Measurements from ENCODE around the gene SEC22B.
"Not testable (repeated sequence)": the region's sequence is repeated elsewhere in the genome, so short reads cannot be mapped to it uniquely, and the experiment has no call there.

DNA sequence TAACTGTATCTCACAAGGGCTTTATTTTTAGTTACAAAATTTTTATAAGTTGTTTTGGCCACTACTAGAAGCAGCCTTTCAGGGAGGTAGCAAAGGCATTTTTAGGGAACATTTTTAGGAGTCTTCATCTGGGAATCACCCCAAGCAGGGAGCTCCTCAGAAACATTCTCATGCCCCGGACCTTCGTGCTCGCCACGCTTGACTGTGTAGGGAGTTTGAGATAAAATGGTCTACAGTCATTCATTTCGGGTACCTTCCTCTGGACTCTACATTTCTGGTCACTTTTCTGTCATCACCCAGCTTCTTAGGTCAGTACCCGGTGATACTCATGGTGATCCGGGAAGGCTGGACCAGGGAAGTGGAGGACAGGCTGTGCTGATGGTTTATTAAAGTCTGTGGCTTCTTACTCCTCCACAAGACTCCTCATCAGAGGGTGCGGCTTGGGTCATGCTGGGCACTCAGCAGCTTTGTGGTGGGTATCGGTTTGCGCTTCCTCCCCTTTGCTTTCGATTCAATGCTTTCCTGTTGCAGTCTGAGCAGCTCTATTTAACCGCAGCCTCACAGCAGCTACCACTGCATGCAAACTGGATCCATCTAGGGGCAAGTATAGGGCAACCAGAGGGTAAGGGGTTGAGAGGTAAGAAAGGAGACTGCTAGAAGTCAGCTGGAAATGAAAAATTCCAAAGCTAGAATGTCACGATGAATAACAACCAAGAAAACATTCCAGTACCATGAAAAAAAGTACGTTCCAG, 33.6 kb downstream of the SEC22B start:
- TF ChIP-seq ZNF704 (CRISPR knock-in tag; IDR thresholded peaks at IDR 0.05; ENCODE audit: borderline replicate concordance); CHD2 (IDR thresholded peaks at IDR 0.05; ENCODE audit: low read depth, low read length); POLR2A (IDR thresholded peaks at IDR 0.05; ENCODE audit: insufficient read depth in 1 of 2, low read depth in 2 of 2, low read length in 2 of 2); ZZZ3 (CRISPR knock-in tag; IDR thresholded peaks at IDR 0.05; ENCODE audit: borderline replicate concordance); SP1 (IDR thresholded peaks at IDR 0.05); SP1 (CRISPR knock-in tag; IDR thresholded peaks at IDR 0.05); NFIC (IDR thresholded peaks at IDR 0.05; ENCODE audit: low read length); DPF2 (CRISPR knock-in tag; IDR thresholded peaks at IDR 0.05; ENCODE audit: borderline replicate concordance, low read depth); SPEN (CRISPR knock-in tag; IDR thresholded peaks at IDR 0.05; ENCODE audit: low read depth); ZNF816 (CRISPR knock-in tag; IDR thresholded peaks at IDR 0.05; ENCODE audit: borderline replicate concordance); ZBTB44 (CRISPR knock-in tag; IDR thresholded peaks at IDR 0.05): not testable (repeated sequence)
